Thoracic aorta (tissue), 2 donors: Measurements from ENCODE around the gene CCL20. TPM values are rescaled to one million over a fixed set of nuclear protein-coding genes. Genes with fewer than 3 reads are reported as not detected.

ENCODE experiments used
- ATAC-seq: fragments of 150-250 bp; one replicate; pipeline ENCODE4 v1.8.0; 2017; ENCODE audit warnings: low read depth; ENCODE audit not compliant: insufficient number of reproducible peaks, low FRiP score
- DNase-seq: peaks from one replicate; pipeline ENCODE4 v3.0.0-alpha.2; 2020; ENCODE audit warnings: low spot score
- H3K27ac ChIP-seq, 2 donors: fragments of 200-600 bp; sonication (generic); 1 replicate in 1 of 2; 2 replicates in 1 of 2; pipeline ENCODE4 v1.5.1; 2016; ENCODE audit warnings: mild to moderate bottlenecking in 2 of 2, moderate library complexity in 2 of 2
- H3K27me3 ChIP-seq: fragments of 200-600 bp; sonication (generic); replicated peaks from 2 replicates; pipeline ENCODE4 v1.6.0; 2016; ENCODE audit warnings: mild to moderate bottlenecking; ENCODE audit not compliant: insufficient read depth
- H3K36me3 ChIP-seq: fragments of 200-600 bp; sonication (generic); one replicate; pipeline ENCODE4 v1.5.1; 2016
- H3K4me1 ChIP-seq, 2 donors: fragments of 200-600 bp; sonication (generic); 1 replicate in 1 of 2; 2 replicates in 1 of 2; pipeline versions ENCODE4 v1.5.1 to v1.6.0; 2016; ENCODE audit warnings: low read depth in 2 of 2, mild to moderate bottlenecking in 1 of 2; ENCODE audit not compliant: control insufficient read depth in 1 of 2
- H3K4me3 ChIP-seq: fragments of 200-600 bp; sonication (generic); 2 replicates; pipeline ENCODE4 v1.5.1; 2016; ENCODE audit warnings: mild to moderate bottlenecking
- H3K9me3 ChIP-seq: fragments of 200-600 bp; sonication (generic); 2 replicates; pipeline ENCODE4 v1.5.1; 2016
- total RNA-seq, 2 donors: library from RNA; depleted of rRNA; stranded (reverse); fragments of >200 nt; gene quantifications; one replicate each; pipeline versions ENCODE4 v1.1.0 to v1.2.3, GENCODE V29; 2016
- TF ChIP-seq, protein P1 (sequence below): fragments of 200-600 bp; sonication (generic); IDR thresholded peaks from one replicate; pipeline ENCODE4 v1.5.1; 2019; ENCODE audit warnings: antibody characterized with exemption

Gene CCL20
- total RNA-seq, 2 donors from 2014 or later: 12.1 TPM; not detected in 1

DNA sequence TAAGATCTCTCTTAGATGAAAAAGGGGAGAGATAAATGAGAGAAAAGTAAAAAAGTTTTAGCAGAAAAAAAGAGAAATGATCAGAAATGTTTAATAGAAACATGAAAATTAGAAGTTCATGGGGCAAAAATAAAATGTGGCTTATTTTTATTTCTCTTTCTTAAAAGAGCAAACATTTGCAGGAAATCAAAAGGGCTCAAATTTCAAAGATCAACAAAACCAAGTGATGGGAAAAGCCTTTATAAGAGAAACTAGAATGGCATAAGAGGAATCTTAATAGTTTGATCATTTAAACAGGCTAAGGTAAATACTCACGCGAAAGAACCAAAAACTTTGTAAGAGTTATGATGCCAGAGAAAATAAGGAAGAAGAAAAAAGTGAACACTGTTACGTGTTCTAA is 34.5 kb downstream of the CCL20 start:
- Histone ChIP-seq H3K4me1 (peaks cover 0 to 6% of the 10 kb centered on the region in 2 donors), H3K4me3 (no peak overlapping the region), H3K36me3 (no peaks in the 10 kb centered on the region), H3K27ac (no peak overlapping the region), H3K9me3 (no peaks in the 10 kb centered on the region), H3K27me3 (no peaks in the 10 kb centered on the region)
- no peak for DNase-seq
- TF ChIP-seq, protein P1, sequence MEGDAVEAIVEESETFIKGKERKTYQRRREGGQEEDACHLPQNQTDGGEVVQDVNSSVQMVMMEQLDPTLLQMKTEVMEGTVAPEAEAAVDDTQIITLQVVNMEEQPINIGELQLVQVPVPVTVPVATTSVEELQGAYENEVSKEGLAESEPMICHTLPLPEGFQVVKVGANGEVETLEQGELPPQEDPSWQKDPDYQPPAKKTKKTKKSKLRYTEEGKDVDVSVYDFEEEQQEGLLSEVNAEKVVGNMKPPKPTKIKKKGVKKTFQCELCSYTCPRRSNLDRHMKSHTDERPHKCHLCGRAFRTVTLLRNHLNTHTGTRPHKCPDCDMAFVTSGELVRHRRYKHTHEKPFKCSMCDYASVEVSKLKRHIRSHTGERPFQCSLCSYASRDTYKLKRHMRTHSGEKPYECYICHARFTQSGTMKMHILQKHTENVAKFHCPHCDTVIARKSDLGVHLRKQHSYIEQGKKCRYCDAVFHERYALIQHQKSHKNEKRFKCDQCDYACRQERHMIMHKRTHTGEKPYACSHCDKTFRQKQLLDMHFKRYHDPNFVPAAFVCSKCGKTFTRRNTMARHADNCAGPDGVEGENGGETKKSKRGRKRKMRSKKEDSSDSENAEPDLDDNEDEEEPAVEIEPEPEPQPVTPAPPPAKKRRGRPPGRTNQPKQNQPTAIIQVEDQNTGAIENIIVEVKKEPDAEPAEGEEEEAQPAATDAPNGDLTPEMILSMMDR: no peak
- no peak for ATAC-seq

DNA sequence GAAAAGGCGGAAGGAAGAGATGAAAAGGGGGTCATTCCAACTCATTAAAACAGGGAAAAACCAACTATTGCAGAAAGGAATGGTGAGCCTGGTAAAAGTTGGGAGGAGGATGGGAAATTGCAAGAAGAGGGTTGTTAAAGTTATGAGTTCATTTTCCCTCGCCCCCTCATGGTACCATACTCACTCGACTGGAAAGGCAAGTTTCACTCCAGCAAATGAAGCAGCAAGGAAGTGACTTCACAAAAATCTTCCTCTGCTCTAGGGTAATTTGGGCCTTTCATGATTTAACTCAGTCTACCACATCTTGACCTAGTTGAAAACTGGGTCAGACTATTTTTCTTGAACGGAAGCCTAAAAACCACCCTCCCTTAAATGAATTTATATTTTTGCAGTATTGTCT is 34.9 kb downstream of the CCL20 start:
- peaks cover 0 to 10% of the 10 kb centered on the region in 2 donors for H3K4me1 ChIP-seq
- no peak for DNase-seq
- H3K27ac ChIP-seq: no peak overlapping the region
- H3K9me3 ChIP-seq: no peaks in the 10 kb centered on the region
- ATAC-seq: no peak
- no peaks in the 10 kb centered on the region for H3K36me3 ChIP-seq
- H3K27me3 ChIP-seq: no peaks in the 10 kb centered on the region
- H3K4me3 ChIP-seq: no peak overlapping the region
- TF ChIP-seq, protein P1: no peak

DNA sequence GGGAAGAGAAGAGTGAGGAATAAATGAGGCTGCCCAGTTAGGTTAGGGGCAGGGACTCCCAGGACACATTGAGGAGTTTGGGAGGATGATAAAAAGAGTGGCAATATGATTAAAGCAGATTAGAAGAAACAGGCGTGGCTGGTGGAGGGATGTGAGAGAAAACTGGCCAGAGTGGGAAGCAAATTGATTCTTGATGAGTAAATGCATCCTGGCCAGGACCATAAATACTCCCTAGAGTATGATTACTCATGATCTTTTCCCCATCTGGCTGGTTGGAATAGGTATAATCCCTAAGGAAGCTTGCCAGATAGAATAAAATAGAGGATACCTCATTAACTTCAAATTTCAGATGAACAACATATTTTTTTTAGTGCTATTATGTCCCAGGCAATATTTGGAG is 36.3 kb downstream of the CCL20 start:
- no peaks in the 10 kb centered on the region for H3K27me3 ChIP-seq
- no peak overlapping the region for H3K4me3 ChIP-seq
- H3K4me1 ChIP-seq: peaks cover 0 to 15% of the 10 kb centered on the region in 2 donors
- ATAC-seq: no peak
- H3K36me3 ChIP-seq: no peaks in the 10 kb centered on the region
- TF ChIP-seq, protein P1: no peak
- H3K27ac ChIP-seq: no peak overlapping the region
- H3K9me3 ChIP-seq: no peaks in the 10 kb centered on the region
- no peak for DNase-seq

DNA sequence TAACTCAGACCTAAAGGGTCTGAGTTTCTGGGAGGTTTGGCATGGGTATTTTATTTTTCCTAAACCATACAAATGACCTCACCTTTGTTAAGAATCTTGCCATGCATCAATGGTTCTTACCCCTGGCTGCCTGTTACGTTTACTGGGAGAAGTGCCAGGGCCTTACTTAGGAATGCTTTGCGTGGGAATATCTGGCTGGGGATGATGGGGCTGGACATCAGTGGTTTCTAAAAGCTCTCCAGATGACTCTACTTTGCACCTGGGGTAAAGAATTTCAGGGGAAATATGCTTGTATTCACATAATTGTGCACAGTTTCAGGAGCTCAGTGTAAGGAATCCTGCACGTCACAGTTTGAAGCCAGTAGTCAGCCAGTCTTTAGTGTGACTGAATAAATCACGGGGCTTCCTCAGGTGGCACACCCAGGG is 39.6 kb downstream of the CCL20 start:
- H3K27me3 ChIP-seq: no peaks in the 10 kb centered on the region
- H3K4me1 ChIP-seq: peaks cover 0 to 15% of the 10 kb centered on the region in 2 donors
- ATAC-seq (peak; percentile 45), DNase-seq (peak; percentile 37)
- no peaks in the 10 kb centered on the region for H3K9me3 ChIP-seq
- TF ChIP-seq, protein P1: no peak
- H3K4me3 ChIP-seq: no peak overlapping the region
- no peaks in the 10 kb centered on the region for H3K36me3 ChIP-seq
- H3K27ac ChIP-seq: peak overlapping the region; percentile 6 to 27

DNA sequence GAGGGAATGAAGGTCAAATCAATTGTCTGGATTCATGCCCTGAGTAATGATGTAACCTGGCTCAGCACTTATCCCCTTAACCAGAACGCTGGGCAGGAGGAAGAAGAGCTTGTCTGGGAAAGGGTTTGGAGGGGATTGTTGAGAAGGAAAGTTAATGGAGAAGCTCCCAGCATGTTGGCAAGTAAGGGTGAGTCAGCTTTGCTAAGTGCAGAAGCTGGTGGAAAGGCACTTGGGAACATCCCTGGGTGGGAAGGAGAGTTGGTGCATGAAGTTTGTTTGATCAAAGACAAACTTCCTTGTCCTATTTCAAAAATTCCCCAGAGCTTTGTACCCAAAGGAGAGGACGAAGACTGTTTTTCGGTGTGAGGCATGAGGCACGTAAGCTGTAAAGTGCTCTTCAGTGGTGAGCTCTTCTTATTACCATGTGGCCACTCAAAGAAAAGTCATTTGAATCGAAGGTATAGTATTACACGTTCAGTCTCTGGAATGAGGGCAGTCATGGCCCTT is 40.2 kb downstream of the CCL20 start:
- Histone ChIP-seq H3K27ac (peak overlapping the region in 1 of 2 donors; percentile 27), H3K4me3 (no peak overlapping the region)
- ATAC-seq: no peak

More for the DNA sequence above, 40.2 kb downstream of the CCL20 start:
- H3K36me3 ChIP-seq: no peaks in the 10 kb centered on the region
- DNase-seq: no peak
- TF ChIP-seq, protein P1: no peak
- H3K27me3 ChIP-seq: no peaks in the 10 kb centered on the region
- H3K4me1 ChIP-seq: peaks cover 0 to 15% of the 10 kb centered on the region in 2 donors
- H3K9me3 ChIP-seq: no peaks in the 10 kb centered on the region
